Femur (tissue), 1 donor: ENCODE data around the gene ICA1.
"Not testable (repeated sequence)": the region's sequence is repeated elsewhere in the genome, so short reads cannot be mapped to it uniquely, and the experiment has no call there.

Experiments used
- DNase-seq: peaks from one replicate; pipeline ENCODE4 v3.0.0-alpha.2; 2017

ICA1 gene

GRCh38 chr7:8128449-8129317 lies 133.3 kb downstream of the ICA1 start:
- no peak for DNase-seq

DNA sequence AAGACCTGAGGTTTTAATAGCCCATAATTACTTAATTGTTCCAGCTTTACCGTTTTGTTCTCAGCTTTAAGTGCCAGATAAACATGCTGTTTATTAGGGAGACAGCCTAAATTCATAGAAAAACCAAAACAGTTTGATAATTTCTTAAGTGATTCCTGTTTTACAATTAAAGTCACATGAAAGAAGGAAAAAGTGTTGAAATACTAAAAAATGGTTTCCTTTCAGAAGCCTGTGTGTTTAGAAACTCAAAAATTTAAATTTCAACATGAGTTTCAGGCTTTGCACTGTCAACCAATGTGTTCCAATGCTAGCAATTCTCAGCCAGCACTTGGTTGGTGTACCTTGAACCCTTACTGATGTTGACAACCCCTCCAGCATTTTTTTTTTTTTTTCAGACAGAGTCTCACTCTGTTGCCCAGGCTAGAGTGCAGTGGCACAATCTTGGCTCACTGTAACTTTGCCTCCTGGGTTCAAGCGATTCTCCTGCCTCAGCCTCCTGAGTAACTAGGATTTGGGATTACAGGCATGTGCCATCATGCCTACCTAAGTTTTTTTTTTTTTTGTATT lies 135.3 kb downstream of the ICA1 start:
- DNase-seq = no peak

DNA sequence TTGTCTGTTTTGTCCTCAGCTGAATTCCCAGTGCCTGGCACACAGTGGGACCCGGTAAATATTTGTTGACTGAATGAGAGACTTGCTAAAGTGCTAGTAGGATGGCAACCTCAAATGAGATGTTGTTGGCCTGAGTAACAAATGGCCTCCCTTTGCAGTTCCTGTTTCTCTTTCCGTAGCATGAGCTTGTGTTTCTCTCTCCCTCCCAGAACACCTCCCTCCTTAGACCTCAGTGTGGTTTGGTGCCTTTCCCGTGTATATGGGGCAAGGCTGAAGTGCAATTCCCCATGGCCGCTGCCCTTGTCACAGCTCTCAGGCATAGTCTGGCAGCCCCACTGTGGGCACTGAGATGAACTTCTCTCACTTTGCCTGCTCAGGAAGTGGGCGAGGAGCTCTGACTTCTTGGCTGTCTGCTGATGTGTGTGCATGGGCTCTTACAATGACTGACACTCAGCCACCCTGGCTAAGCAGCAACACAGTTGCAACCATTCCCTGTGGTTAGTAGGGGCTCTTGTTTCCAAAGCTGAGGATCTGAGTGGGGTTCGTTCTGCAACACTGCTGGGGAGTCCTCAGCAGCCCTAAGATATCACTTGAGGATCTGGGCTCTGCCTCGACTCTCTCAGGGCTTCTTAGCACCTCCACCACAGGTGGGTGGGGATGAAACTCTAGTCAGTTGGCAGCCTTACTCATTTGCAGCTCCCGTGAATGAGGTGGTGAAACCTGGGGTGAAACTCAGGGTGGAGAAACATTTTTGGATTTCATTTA lies 136.1 kb downstream of the ICA1 start:
- DNase-seq = peak; percentile 48

DNA sequence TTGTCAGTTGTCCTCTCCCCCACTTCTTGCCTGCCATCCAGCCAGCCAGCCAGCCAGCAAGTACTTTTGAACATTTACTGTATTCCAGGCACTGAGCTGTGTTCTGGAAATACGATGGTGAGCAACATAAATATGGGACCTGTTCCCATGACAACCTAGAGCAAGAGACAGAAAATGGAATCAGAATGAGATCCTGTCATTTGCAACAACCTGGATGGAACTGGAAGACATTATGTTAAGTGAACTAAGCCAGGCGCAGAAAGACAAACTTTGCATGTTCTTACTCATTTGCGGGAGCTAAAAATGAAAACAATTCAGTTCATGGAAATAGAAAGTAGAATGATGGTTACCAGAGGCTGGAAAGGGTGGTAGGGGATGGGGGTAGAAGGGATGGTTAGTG lies 140.7 kb downstream of the ICA1 start:
- no peak for DNase-seq

- peak; percentile 55 for DNase-seq
Measured at GRCh38 chr7:8120390-8121058, 141.4 kb downstream of the ICA1 start.

GRCh38 chr7:8119262-8119661 lies 142.7 kb downstream of the ICA1 start:
- DNase-seq = no peak

DNA sequence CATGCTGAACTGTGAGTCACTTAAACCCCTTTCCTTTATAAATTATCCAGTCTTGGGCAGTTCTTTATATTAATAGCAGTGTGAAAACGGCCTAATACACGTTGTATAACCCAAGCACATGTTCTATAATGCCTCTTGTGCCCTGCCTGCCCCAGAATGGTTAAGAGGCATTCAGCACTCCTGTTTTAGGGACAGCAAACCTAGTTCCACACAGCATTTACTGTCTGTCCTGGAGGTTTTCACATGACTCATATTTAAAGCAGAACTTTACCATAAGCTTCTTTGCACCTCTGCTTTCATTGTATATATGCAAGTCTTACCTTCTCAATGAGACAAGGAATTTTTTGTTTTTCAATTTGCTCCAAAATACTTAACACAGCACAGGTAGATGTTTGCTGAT lies 144.8 kb downstream of the ICA1 start:
- no peak for DNase-seq

- no peak for DNase-seq
Measured at GRCh38 chr7:8115547-8116402, 146.2 kb downstream of the ICA1 start.

DNA sequence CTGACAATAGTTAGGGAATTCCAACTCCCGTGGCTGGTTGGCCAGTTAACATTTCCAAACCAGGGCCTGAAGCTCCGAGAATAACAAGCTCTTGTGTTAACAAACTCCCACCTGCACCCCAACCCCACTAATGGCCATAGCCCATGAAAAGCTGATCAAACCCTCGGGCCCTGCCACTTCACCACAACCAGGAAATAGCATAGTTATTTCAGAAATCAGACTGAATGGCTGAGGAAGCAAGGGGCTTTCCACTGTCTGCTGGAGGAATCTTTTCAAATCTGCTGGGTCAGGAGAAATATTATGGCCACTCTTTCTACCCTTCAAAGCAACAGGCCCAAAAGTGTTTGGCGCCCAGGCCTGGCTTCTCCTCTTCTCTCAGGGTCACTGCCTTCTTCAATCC lies 147.8 kb downstream of the ICA1 start:
- no peak for DNase-seq

DNA sequence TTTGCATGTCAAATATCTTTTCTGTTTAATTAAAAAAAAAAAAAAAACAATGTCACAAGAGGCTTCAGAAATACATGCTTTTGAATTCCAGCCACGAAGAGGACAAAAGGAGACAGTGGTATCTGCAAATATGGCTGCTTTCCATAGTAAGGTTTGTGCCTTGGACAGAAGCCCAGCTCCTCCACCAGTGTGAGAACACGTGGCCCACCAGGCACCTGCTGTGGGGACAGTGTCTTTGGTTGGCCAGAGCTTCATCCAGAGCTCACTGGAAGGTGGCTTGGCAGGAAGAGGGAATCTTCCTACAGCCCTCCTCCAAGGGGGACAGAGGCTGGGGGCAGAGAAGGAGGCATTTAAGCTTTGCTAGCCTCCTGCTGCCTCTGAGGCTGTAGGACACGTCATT lies 148.8 kb downstream of the ICA1 start:
- no peak for DNase-seq

DNA sequence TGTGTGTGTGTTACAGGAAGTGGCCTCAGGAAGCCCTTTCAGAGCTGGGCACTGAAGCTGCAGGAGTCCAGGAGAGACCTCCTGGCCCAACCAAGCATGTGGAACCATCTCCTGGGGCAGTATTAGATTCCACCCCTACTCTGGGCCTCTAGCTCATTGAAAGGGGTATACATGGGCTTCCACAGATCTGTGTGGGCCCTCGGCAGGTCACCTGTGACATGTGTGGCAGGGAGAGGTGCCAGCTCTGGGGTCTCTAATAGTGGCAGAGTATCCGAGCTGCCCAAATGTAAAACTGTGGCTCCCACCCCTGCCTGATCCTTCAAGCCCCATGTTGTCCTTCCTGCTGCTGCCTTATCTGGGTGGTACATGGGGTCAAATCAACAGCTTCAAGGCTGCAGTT lies 149.3 kb downstream of the ICA1 start:
- DNase-seq = no peak

GRCh38 chr7:8111282-8111960 lies 150.5 kb downstream of the ICA1 start:
- no peak for DNase-seq

DNA sequence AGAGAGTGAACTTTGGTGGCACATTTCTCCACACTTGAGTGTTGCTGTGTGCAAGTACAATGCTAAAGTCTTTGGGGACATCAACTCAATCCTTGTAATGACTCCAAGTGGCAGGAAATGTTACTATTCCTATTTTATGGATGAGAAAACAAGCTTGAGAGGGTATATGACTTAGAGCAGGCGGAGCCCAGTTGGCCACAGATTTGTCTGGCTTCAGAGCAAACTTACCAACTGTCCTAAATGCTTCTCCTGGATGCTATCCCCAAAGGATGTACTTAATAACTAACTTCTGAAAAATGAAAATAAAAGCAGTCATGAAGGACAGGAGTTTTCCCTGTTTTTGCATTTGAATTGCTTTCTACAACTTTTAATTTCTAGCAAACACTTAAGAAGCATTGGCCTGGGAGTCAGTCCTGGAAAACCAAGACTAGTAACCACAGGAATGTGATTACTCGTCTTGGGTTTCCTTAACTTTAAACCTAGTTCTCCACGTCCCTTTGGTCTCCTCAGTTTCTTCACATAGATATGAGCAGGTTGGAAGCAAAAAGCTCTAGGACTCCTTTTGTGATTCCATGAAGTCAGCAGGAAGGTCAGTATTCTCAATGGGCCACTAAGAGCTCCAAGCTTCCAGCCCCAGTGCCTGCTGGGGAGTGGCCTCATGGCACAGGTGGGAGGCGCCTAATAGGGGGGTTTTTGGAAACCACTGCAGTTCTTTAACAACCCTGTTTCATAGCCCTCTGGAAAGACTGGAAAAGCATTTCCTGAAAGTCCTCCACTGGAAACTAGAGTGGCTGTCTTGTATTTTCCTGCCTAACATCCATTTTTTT lies 152.6 kb downstream of the ICA1 start:
- no peak for DNase-seq

GRCh38 chr7:8105449-8106095 lies 156.4 kb downstream of the ICA1 start:
- DNase-seq = no peak

- no peak for DNase-seq
Measured at GRCh38 chr7:8103282-8103681, 158.7 kb downstream of the ICA1 start.

DNA sequence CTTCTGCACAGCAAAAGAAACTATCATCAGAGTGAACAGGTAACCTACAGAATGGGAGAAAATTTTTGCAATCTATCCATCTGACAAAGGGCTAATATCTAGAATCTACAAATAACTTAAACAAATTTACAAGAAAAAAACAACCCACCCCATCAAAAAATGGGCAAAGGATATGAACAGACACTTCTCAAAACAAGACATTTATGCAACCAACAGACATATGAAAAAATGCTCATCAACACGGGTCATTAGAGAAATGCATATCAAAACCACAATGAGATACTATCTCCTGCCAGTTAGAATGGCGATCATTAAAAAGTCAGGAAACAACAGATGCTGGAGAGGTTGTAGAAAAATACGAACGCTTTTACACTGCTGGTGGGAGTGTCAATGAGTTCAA lies 160.7 kb downstream of the ICA1 start:
- DNase-seq = not testable (repeated sequence)

DNA sequence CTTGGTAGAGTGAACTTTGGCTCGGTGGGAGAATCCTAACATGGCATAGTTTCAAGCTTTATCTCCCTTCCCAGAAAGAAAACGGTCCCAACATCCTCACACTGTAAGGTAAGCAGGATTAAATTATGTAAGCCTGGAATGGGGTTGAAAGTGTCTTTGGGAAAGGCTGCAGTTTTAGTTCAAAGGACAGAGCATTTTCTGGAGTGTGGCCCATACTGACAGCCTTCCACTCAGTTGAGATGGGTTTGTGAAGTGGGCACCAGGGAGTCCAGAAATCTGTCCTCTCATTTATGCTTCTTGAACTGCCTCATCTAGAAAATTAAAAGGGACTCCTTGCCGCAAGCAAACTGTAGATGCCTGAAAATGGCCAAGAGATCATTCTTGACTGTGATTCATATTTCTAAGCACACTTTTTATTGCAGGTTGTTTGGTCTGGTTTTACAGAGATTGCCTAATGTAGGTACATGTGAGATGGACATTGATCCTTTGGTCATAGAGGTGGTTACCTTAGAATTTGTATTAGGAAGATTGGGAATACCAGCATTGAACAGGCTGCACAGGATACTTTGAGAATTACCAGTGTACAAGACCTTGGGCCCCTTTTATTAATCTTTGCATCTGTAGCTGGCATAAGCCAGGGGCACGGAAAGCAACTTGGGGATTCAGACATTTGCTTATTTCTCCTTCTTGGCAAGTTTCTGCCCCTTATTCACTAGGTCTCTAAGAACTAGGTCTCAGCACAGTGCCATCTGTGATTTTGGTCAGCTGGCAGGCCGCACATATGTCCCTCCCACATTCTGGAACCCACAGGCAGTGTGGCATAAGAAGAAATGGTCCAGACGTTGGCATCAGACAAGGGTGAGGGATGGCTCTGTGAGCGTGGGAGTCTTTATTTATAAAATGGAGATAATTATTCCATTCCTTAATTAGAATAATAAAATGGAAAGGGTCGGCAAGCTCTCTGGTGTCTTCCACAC lies 167.5 kb downstream of the ICA1 start:
- no peak for DNase-seq

DNA sequence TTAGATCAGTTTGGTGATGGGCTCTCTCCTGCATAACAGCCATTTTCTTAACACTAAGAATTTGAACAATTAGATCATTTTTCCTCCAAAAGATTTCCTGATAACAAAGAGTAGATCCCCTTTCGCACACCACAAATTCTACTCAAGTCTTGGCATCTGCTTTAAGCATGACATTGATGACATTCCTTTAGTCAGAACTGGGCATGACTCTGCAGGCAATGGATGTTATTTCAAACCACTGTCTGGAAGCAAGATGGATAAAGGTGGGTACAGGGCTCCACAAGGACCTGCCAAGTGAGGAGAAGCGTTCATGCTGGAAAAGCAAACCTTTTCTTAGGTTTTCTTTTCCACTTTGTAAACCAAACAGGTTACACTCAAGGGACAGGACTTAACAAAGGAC lies 169.8 kb downstream of the ICA1 start:
- DNase-seq = no peak
